ENCODE measurements around the gene CAMK1G.

The CAMK1G gene

GRCh38 chr1:209565759-209566678, 17.5 kb upstream of the CAMK1G start:
- FAIRE-seq = no peak

- FAIRE-seq = no peak
Observed at GRCh38 chr1:209567698-209568175, 15.8 kb upstream of the CAMK1G start.

- no peak for FAIRE-seq
Observed at GRCh38 chr1:209569455-209570207, 13.9 kb upstream of the CAMK1G start.

- no peak for FAIRE-seq
Observed at GRCh38 chr1:209570743-209571142, 12.8 kb upstream of the CAMK1G start.

GRCh38 chr1:209576392-209577197, 6.9 kb upstream of the CAMK1G start:
- FAIRE-seq = no peak

GRCh38 chr1:209577346-209577745, 6.2 kb upstream of the CAMK1G start:
- FAIRE-seq = no peak

- no peak for FAIRE-seq
Observed at GRCh38 chr1:209580577-209580976, 2.9 kb upstream of the CAMK1G start.

GRCh38 chr1:209584231-209584672, 738 bp downstream of the CAMK1G start:
- no peak for FAIRE-seq

- FAIRE-seq = no peak
Observed at GRCh38 chr1:209585197-209585596, 1.7 kb downstream of the CAMK1G start.

GRCh38 chr1:209585672-209586071, 2.2 kb downstream of the CAMK1G start:
- FAIRE-seq = no peak

GRCh38 chr1:209586221-209586740, 2.8 kb downstream of the CAMK1G start:
- no peak for FAIRE-seq

GRCh38 chr1:209587789-209588188, 4.3 kb downstream of the CAMK1G start:
- FAIRE-seq = no peak

- no peak for FAIRE-seq
Observed at GRCh38 chr1:209589440-209589839, 5.9 kb downstream of the CAMK1G start.

- no peak for FAIRE-seq
Observed at GRCh38 chr1:209589863-209590262, 6.3 kb downstream of the CAMK1G start.

GRCh38 chr1:209590405-209590804, 6.9 kb downstream of the CAMK1G start:
- FAIRE-seq = no peak

- FAIRE-seq = no peak
Observed at GRCh38 chr1:209593747-209594146, 10.2 kb downstream of the CAMK1G start.

- no peak for FAIRE-seq
Observed at GRCh38 chr1:209594440-209594839, 10.9 kb downstream of the CAMK1G start.

- FAIRE-seq = no peak
Observed at GRCh38 chr1:209595028-209595427, 11.5 kb downstream of the CAMK1G start.

- no peak for FAIRE-seq
Observed at GRCh38 chr1:209595599-209596285, 12.2 kb downstream of the CAMK1G start.

- FAIRE-seq = no peak
Observed at GRCh38 chr1:209597499-209597898, 14.0 kb downstream of the CAMK1G start.

- no peak for FAIRE-seq
Observed at GRCh38 chr1:209598227-209598626, 14.7 kb downstream of the CAMK1G start.

GRCh38 chr1:209600541-209600940, 17.0 kb downstream of the CAMK1G start:
- FAIRE-seq = no peak
